Measurements from ENCODE around the gene RAPGEF2.

The RAPGEF2 gene

GRCh38 chr4:159117564-159117963, 14.7 kb downstream of the RAPGEF2 start (continued):
- TF ChIP-seq ZBTB44 (tag by site-specific recombination; IDR thresholded peaks at IDR 0.05) (no peak), ZNF362 (tag by site-specific recombination; IDR thresholded peaks at IDR 0.05) (no peak), ZFP41 (tag by site-specific recombination; IDR thresholded peaks at IDR 0.05; ENCODE audit: borderline replicate concordance) (no peak), ZNF473 (tag by site-specific recombination; IDR thresholded peaks at IDR 0.05) (no peak), ZNF704 (tag by site-specific recombination; IDR thresholded peaks at IDR 0.05) (no peak)
- TF ChIP-seq, protein P1, sequence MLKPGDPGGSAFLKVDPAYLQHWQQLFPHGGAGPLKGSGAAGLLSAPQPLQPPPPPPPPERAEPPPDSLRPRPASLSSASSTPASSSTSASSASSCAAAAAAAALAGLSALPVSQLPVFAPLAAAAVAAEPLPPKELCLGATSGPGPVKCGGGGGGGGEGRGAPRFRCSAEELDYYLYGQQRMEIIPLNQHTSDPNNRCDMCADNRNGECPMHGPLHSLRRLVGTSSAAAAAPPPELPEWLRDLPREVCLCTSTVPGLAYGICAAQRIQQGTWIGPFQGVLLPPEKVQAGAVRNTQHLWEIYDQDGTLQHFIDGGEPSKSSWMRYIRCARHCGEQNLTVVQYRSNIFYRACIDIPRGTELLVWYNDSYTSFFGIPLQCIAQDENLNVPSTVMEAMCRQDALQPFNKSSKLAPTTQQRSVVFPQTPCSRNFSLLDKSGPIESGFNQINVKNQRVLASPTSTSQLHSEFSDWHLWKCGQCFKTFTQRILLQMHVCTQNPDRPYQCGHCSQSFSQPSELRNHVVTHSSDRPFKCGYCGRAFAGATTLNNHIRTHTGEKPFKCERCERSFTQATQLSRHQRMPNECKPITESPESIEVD (tag by site-specific recombination; IDR thresholded peaks at IDR 0.05): no peak

DNA sequence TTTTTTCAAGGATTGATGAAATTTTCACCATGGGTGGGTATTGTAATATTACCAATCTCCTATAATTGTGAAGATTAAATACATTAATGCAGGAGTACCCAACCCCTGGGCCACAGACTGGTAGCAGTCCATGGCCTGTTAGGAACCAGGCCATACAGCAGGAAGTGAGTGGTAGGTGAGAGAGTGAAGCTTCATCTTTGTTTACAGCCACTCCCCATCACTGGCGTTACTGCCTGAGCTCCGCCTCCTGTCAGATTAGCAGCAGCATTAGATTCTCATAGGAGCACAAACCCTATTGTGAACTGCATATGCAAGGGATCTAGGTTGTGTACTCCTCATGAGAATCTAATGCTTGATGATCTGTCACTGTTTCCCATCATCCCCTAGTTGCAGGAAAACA, 15.1 kb downstream of the RAPGEF2 start:
- Histone ChIP-seq H3K4me1 (ENCODE audit: control insufficient read depth, insufficient read depth, low read length) (peaks cover 4% of the 10 kb centered on the region; the same call in 1 of the 2 replicates), H3K4me3 (ENCODE audit: low read depth, low read length) (no peak overlapping the region), H3K27ac (ENCODE audit: extremely low read depth, low read depth, low read length) (no peak overlapping the region), H3K36me3 (ENCODE audit: control insufficient read depth in 2 of 2, insufficient read depth in 1 of 2, low read length in 2 of 2) (no peaks in the 10 kb centered on the region; a peak in 1 of 3 replicates), H3K9me3 (ENCODE audit: control insufficient read depth, insufficient read depth, low read depth, low read length) (no peaks in the 10 kb centered on the region)
- POLR2A ChIA-PET: no interaction called here
- CTCF ChIA-PET: no interaction called here
- TF ChIP-seq ZNF571 (tag by site-specific recombination; IDR thresholded peaks at IDR 0.05) (no peak), ZNF433 (tag by site-specific recombination; IDR thresholded peaks at IDR 0.05; ENCODE audit: low read depth) (no peak), ZNF626 (tag by site-specific recombination; IDR thresholded peaks at IDR 0.05) (no peak), ZNF37A (tag by site-specific recombination; IDR thresholded peaks at IDR 0.05) (no peak), ZNF366 (tag by site-specific recombination; conservative IDR thresholded peaks at IDR 0.05) (no peak), KLF10 (tag by site-specific recombination; IDR thresholded peaks at IDR 0.05) (no peak), ZNF121 (tag by site-specific recombination; IDR thresholded peaks at IDR 0.05) (no peak), ZFHX2 (tag by site-specific recombination; conservative IDR thresholded peaks at IDR 0.05) (no peak), ZNF701 (tag by site-specific recombination; IDR thresholded peaks at IDR 0.05) (no peak), ZNF830 (tag by site-specific recombination; IDR thresholded peaks at IDR 0.05; ENCODE audit: low read depth) (no peak), ZNF274 (IDR thresholded peaks at IDR 0.05; ENCODE audit: low read length) (no peak), ZNF274 (tag by site-specific recombination; IDR thresholded peaks at IDR 0.05; ENCODE audit: borderline replicate concordance) (no peak), ZNF629 (tag by site-specific recombination; IDR thresholded peaks at IDR 0.05) (no peak)
- TF ChIP-seq, protein P2, sequence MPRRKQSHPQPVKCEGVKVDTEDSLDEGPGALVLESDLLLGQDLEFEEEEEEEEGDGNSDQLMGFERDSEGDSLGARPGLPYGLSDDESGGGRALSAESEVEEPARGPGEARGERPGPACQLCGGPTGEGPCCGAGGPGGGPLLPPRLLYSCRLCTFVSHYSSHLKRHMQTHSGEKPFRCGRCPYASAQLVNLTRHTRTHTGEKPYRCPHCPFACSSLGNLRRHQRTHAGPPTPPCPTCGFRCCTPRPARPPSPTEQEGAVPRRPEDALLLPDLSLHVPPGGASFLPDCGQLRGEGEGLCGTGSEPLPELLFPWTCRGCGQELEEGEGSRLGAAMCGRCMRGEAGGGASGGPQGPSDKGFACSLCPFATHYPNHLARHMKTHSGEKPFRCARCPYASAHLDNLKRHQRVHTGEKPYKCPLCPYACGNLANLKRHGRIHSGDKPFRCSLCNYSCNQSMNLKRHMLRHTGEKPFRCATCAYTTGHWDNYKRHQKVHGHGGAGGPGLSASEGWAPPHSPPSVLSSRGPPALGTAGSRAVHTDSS (tag by site-specific recombination; IDR thresholded peaks at IDR 0.05): no peak
- TF ChIP-seq, protein P3, sequence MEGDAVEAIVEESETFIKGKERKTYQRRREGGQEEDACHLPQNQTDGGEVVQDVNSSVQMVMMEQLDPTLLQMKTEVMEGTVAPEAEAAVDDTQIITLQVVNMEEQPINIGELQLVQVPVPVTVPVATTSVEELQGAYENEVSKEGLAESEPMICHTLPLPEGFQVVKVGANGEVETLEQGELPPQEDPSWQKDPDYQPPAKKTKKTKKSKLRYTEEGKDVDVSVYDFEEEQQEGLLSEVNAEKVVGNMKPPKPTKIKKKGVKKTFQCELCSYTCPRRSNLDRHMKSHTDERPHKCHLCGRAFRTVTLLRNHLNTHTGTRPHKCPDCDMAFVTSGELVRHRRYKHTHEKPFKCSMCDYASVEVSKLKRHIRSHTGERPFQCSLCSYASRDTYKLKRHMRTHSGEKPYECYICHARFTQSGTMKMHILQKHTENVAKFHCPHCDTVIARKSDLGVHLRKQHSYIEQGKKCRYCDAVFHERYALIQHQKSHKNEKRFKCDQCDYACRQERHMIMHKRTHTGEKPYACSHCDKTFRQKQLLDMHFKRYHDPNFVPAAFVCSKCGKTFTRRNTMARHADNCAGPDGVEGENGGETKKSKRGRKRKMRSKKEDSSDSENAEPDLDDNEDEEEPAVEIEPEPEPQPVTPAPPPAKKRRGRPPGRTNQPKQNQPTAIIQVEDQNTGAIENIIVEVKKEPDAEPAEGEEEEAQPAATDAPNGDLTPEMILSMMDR (tag by site-specific recombination; IDR thresholded peaks at IDR 0.05): no peak

Data from HEK293 (cell line).